Subcutaneous adipose tissue (tissue), 4 donors: ENCODE measurements around the gene EPB41L1. TPM values are rescaled to one million over a fixed set of nuclear protein-coding genes. Genes with fewer than 3 reads are reported as not detected.

Experiments
- CTCF ChIP-seq: fragments of 450-650 bp; IDR thresholded peaks from one replicate; pipeline ENCODE4 v1.5.1; 2016; ENCODE audit warnings: low read depth, mild to moderate bottlenecking, control low read depth, antibody characterized with exemption, moderate library complexity
- total RNA-seq, 4 donors: library from RNA; depleted of rRNA; stranded (reverse); fragments of >200 nt; gene quantifications; one replicate each; pipeline ENCODE4 v1.1.0, GENCODE V29; 2016

Gene EPB41L1
- total RNA-seq, 4 donors from 2014 or later, result 38.1 to 86.1 (median 62.0) TPM

DNA sequence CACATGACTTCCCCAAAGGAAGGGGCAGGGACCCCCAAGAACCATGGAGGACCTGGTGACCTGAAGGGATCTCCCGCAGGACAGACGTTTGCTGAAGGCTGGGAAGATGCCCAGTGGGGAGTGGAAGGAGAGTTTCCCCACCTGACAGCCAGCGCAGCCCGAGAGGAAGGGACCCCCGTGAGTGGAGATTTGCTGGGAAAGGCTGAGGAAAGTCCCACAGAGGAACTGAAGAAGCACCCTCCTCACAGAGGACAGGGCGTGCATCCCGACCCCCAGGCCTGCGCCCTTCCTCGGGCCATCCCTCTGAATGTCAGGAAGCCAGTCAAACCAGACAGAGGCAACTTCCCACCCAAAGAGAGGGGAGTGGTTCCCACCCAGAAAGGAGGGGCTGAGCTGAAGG is 52.1 kb downstream of the EPB41L1 start:
- TF ChIP-seq CTCF, result no peak

- TF ChIP-seq CTCF, result no peak
Measured at GRCh38 chr20:36207602-36208001, 53.1 kb downstream of the EPB41L1 start.

DNA sequence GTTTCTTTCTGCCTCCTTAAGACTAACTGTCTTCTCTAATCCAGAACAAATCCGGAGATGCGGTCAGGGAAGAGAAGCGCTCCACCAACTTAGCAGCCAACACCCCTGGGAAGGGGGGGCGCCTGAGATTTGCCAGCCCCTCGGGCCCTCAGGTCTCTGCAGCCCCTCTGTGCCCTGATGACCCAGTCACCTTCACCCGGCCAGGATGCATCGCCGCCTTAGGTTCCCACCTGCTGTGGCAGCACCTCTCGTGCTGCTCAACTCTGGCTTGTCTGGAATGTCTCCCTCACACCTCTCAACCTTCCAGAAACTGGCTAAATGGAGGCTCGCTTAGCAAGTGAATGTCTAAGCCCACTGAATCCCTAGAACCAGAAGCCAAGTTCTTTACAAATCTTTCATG is 53.7 kb downstream of the EPB41L1 start:
- TF ChIP-seq CTCF, result no peak

- no peak for TF ChIP-seq CTCF
Measured at GRCh38 chr20:36210436-36211021, 56.0 kb downstream of the EPB41L1 start.

- TF ChIP-seq CTCF, result no peak
Measured at GRCh38 chr20:36213362-36213761, 58.8 kb downstream of the EPB41L1 start.

DNA sequence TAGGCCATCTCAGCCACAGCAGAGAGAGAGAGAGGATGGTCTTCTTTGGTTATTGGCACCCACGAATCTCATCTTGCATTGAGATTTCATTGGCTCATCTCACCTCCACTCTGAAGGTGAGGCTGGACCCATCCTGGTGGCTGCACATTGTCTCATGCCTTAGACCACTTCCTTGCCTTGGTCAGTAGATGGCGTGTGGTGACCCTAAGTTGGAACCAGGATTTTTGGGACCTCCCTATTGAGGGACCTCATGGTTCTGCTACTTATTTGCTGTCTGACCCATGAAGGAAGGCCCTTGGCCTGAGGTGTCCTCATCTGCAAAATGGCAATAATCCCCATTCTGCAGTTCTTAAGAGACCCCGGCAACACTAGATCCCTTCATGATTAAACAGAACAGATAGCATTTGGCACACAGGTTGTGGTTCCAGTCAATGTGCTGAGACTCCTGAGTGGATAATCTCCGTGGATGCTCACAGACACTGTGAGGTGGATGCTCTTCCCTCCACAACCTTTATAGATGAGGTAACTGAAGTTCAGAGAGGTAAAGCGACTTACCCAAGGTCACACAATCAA is 60.2 kb downstream of the EPB41L1 start:
- no peak for TF ChIP-seq CTCF

DNA sequence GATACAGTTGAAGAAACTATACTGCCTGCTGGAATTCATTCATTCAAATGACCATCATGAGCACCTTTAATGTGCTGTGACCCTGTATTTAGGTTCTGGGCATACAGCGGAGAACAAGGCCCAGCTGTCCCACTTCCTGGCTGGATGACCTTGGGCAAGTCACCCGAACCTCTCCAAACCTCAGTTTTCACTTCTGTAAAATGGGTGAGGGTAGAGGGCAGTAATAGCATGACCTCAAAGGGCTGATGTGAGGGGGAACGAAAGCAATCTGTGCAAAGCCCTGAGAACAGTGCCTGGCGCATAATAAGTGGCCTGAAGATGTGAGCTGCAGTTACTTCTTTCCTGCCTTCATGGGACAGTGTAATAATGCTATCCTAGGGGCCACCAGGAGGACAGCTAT is 61.2 kb downstream of the EPB41L1 start:
- TF ChIP-seq CTCF, result no peak
